ENCODE results near the gene UBL7. TPM values are rescaled to one million over a fixed set of nuclear protein-coding genes. Genes with fewer than 3 reads are reported as not detected.

Gene UBL7
- total and polyA plus RNA-seq, 10 of the 15 experiments (the other 5 are each of a cell fraction or from before 2014, with no cell fraction given): 25.9 to 145 (median 90.1) TPM

DNA sequence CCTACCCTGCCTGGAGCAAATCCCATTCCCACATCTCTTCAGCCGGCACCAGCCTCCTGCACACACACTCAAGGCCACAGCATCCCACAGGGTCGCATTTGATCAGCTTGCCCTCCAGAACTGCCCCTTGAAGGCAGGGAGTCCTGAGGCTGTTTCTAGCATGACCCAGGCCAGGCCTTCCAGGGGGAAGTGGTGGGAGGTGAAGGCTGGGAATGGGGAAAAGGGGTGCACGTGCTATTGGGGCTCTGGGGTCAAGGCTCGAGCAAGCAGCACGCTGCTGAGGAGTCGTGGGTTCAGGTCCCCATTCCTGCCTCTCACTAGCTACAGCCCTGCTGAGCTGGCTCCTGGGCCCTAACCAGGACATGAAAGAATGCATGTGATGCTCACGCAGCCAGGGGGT lies 52.1 kb downstream of the UBL7 start (continued):
- TF ChIP-seq, protein P1, sequence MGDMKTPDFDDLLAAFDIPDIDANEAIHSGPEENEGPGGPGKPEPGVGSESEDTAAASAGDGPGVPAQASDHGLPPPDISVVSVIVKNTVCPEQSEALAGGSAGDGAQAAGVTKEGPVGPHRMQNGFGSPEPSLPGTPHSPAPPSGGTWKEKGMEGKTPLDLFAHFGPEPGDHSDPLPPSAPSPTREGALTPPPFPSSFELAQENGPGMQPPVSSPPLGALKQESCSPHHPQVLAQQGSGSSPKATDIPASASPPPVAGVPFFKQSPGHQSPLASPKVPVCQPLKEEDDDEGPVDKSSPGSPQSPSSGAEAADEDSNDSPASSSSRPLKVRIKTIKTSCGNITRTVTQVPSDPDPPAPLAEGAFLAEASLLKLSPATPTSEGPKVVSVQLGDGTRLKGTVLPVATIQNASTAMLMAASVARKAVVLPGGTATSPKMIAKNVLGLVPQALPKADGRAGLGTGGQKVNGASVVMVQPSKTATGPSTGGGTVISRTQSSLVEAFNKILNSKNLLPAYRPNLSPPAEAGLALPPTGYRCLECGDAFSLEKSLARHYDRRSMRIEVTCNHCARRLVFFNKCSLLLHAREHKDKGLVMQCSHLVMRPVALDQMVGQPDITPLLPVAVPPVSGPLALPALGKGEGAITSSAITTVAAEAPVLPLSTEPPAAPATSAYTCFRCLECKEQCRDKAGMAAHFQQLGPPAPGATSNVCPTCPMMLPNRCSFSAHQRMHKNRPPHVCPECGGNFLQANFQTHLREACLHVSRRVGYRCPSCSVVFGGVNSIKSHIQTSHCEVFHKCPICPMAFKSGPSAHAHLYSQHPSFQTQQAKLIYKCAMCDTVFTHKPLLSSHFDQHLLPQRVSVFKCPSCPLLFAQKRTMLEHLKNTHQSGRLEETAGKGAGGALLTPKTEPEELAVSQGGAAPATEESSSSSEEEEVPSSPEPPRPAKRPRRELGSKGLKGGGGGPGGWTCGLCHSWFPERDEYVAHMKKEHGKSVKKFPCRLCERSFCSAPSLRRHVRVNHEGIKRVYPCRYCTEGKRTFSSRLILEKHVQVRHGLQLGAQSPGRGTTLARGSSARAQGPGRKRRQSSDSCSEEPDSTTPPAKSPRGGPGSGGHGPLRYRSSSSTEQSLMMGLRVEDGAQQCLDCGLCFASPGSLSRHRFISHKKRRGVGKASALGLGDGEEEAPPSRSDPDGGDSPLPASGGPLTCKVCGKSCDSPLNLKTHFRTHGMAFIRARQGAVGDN (IDR thresholded peaks at IDR 0.05): no peak
- TF ChIP-seq MEF2B (IDR thresholded peaks at IDR 0.05; ENCODE audit: partially characterized antibody, poor library complexity, severe bottlenecking) (no peak), POLR2AphosphoS2 (IDR thresholded peaks at IDR 0.05; ENCODE audit: low read depth, low read length) (no peak; the same call in 1 of the 2 replicates), NR2F1 (conservative IDR thresholded peaks at IDR 0.05) (no peak), POLR2A (IDR thresholded peaks at IDR 0.05; ENCODE audit: low read depth, low read length) (peak; percentile 74), ETV6 (conservative IDR thresholded peaks at IDR 0.05 in 1 of 2, IDR thresholded peaks at IDR 0.05 in 1 of 2; ENCODE audit: borderline replicate concordance in 1 of 2, low read depth in 1 of 2) (no peak), TCF7 (IDR thresholded peaks at IDR 0.05; ENCODE audit: borderline replicate concordance) (no peak), IRF4 (IDR thresholded peaks at IDR 0.05; ENCODE audit: low read depth, low read length) (no peak), HDAC2 (IDR thresholded peaks at IDR 0.05) (no peak), NFIC (IDR thresholded peaks at IDR 0.05; ENCODE audit: low read depth, low read length) (no peak), EP300 (IDR thresholded peaks at IDR 0.05; ENCODE audit: borderline replicate concordance in 1 of 2, control insufficient read depth in 1 of 2, low read depth in 2 of 2, low read length in 2 of 2) (no peak), POLR2AphosphoS5 (IDR thresholded peaks at IDR 0.05; ENCODE audit: low read length) (peak; percentile 69), BHLHE40 (IDR thresholded peaks at IDR 0.05; ENCODE audit: borderline replicate concordance in 1 of 2, low read depth in 2 of 2, low read length in 1 of 2) (peak in 1 of 2 experiments; percentile 45; a peak in 2 of 4 replicates), ZBED1 (IDR thresholded peaks at IDR 0.05; ENCODE audit: borderline replicate concordance) (no peak), SMAD5 (IDR thresholded peaks at IDR 0.05; ENCODE audit: low read depth) (no peak), HDAC6 (IDR thresholded peaks at IDR 0.05; ENCODE audit: unreplicated experiment) (no peak), GABPA (IDR thresholded peaks at IDR 0.05; ENCODE audit: low read depth) (no peak)
- TF ChIP-seq, protein P2, sequence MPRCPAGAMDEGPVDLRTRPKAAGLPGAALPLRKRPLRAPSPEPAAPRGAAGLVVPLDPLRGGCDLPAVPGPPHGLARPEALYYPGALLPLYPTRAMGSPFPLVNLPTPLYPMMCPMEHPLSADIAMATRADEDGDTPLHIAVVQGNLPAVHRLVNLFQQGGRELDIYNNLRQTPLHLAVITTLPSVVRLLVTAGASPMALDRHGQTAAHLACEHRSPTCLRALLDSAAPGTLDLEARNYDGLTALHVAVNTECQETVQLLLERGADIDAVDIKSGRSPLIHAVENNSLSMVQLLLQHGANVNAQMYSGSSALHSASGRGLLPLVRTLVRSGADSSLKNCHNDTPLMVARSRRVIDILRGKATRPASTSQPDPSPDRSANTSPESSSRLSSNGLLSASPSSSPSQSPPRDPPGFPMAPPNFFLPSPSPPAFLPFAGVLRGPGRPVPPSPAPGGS (IDR thresholded peaks at IDR 0.05; ENCODE audit: borderline replicate concordance, insufficient read depth, low read depth, low read length, poor library complexity, severe bottlenecking): no peak
- TF ChIP-seq, protein P3, sequence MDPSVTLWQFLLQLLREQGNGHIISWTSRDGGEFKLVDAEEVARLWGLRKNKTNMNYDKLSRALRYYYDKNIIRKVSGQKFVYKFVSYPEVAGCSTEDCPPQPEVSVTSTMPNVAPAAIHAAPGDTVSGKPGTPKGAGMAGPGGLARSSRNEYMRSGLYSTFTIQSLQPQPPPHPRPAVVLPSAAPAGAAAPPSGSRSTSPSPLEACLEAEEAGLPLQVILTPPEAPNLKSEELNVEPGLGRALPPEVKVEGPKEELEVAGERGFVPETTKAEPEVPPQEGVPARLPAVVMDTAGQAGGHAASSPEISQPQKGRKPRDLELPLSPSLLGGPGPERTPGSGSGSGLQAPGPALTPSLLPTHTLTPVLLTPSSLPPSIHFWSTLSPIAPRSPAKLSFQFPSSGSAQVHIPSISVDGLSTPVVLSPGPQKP (IDR thresholded peaks at IDR 0.05; ENCODE audit: low read depth, low read length): no peak

Data from GM12878 (cell line).